NCI-H82 (cell line): ENCODE data around the gene LRFN2.

ENCODE experiments used
- DNase-seq: peaks from one replicate; lab custom pipeline; 2025; lab: John Stamatoyannopoulos, UW

The LRFN2 gene

GRCh38 chr6:40398810-40399477 lies 188.2 kb downstream of the LRFN2 start:
- peak; percentile 67 for DNase-seq

GRCh38 chr6:40398034-40398691 lies 189.0 kb downstream of the LRFN2 start:
- DNase-seq: no peak

DNA sequence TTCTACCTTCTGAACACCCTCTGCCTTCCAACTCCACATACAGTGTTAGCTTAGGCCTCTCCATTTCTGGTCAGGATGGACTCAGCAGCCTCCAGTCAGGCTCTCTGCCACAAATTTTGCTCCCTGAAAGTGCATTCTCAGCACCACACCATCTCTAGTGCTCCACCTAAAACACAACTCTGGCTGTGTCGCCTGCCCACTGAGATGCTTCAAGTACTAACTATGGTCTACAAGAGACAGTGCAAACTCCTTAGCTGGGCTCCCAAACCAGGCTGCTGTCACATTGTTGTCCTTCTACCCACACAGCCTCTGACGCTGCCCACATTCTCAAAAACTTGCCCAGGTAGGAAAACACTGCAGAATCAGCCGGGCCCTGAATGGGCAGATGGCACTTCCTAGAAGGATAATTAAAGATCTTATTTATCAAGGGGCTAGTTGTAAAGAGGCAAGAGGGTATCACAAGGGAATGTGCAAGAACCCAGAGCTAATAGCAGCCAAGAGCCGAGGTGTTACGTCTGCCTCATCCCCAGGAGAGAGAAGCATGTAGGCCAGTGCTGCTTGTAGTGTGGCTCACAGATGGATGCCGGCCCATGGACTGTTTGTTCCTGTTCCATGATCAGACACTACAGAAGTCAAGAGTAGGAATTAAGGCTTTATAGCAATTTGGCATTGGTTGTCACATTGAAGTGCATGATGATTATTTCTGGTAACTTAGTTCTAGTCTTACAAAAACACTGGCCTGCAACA lies 189.7 kb downstream of the LRFN2 start:
- DNase-seq: no peak

- no peak for DNase-seq
Observed at GRCh38 chr6:40395698-40396076, 191.5 kb downstream of the LRFN2 start.

DNA sequence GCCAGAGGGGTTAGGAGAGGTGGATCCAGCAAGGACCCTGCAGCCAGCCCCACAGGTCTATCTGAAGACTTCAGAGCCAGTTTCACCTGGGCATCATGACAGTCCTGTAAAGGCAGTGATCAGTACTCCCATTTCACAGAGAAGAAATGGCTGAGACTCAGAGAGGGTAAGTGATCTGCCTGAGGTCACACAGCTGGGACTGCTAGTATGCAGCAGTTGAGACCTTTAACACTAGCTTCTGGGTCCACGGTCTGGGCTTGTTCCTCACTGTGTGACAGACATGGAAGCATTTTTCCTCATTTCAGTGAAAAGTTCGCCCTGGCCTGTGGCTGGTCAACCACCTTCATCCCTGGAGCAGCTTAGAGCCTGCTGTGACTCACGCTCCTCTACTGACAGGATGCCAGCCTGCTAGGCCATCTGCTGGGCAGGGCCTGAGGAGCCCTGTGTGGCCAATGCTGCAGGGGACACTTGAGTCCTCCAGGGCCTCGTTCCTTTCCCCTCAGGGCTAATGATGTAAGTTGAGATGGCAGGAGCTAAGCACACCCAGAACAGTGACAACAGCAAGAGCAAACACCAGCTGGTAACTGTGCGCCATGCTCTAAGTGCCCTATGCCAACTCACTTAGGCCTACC lies 192.0 kb downstream of the LRFN2 start:
- DNase-seq: no peak

DNA sequence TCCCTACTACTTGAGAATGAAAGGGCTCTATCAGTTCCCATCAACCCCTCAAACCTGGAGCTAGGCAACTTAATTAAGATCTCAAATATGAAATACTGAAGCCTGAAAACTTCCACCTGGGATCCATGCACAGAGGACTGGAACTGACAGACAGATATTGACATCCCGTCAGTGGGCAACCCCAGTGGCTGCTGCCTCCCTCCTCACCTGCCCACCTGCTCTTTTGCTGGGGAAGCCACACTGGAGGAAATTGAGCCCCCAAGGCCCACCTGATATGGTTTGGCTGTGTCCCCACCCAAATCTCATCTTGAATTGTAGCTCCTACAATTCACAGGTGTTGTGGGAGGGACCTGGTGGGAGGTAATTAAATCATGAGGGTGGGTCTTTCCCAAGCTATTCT lies 192.8 kb downstream of the LRFN2 start:
- no peak for DNase-seq

DNA sequence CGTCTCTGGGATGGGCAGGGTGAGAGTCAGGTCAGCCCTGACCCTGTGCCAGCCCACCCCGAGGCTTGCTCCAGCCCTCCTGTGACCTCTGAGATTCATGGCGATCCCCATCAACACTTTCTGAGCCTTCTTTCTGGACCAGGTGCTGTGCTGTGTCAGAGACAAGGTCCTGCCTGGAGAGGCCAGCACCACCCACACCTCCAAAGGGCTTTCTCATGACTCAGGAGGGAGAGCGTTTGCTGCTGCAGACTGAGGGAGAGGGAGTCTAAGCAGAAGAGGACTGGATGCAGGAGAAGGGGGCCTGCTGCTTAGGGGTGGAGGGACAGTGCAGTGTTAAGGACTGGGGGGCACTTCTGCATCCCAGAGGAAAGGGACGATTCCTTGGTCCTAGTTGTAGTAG lies 193.5 kb downstream of the LRFN2 start:
- no peak for DNase-seq

GRCh38 chr6:40392589-40392988 lies 194.6 kb downstream of the LRFN2 start:
- no peak for DNase-seq

DNA sequence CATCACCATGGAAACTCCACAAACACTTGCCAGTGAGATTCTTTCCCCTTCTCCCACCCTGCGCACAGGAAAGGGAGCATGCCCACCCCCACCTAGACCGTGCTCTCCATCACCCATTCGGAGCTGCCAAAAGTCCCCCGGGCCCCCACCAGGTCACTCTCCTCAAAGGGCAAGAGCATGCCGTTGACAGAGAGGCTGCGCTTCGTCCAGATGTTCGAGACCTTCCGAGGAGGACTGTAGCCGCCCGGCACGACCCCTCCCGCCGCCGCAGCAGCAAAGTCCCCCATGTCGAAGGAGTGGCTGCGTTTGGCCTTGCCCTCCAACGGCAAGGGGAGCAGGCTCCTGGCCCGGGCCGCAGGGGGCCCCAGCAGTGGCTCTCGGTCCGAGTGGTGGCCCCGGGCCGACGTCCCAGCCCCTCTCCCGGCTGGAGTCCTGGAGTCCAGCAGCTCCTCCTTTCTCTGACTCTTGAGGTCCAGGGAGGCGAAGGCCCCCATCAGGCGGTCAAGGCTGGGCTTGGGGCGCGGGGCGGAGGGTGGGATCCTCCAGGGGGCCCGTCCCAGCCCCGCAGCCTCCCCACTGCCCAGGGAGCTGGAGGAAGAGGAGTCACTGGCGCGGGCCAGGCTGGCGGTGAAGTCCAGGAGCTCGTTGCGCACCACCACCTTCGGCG lies 195.2 kb downstream of the LRFN2 start:
- no peak for DNase-seq

DNA sequence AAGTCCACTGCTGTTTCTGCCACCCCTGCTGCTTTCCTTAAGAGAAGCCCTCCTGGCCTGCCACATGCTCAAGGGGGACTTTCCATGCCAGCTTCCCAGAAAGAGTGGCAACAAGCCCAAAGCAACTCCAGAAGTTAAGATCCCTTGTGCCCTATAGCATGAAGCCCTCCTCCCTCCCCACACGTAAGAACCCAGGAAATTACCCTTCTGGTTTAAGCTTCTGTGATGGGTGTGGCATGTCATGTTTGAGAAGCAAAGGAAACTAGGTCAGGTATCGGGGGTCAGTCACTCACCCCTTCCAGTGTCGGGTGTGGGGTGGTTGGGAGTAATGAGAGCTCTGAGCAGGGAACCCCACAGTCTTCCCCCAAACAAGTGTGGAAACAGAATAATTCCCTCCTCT lies 196.1 kb downstream of the LRFN2 start:
- DNase-seq: no peak

DNA sequence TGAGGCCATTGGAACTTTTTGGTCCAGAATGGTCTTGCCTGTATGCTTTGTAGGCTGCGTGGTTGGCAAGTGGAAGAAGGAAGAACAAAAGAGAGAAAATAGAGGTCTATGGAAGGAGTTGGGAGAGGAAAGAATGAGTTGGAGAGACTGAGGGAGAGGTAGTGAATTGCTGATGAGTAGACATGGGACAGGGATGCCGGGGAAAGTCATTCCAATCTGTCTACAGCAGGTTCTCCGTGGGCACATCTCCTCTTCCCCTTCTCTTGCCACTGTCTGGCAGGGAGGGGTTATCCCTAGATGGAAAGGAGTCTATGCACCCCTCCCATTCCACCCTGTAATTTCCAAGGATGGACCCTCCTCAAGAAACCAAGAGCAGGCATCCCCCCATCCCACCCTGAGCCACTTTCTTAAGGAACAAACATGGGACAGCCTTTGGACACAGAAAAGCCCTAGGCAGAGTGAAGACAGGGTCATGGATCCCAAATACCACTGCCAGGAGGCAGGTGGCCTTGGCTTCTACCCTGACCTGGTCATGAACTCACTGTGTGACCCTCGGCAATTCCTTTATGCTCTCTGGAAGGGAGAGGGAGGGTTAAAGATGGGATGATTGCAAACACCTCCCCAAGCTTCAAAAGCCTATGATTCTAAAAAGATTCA lies 196.9 kb downstream of the LRFN2 start:
- no peak for DNase-seq

DNA sequence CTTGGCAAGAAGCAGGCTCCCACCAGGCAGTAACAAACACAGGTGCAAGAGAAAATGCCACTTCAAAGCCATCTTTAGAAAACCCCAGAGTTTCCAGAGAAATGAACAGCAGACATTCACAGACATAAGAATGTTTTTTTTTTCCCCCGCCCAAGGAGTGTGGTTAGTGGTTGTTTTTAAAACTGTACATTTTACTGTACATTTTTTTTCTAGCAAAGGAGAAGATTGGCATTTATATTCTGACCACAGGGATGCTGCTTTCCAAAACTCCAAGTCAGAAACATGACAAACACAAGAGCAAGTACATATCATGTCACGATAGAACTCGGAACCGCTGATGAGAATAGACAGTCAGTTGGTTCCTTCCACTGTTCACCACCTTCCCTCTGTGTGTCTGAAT lies 197.9 kb downstream of the LRFN2 start:
- no peak for DNase-seq

- no peak for DNase-seq
Observed at GRCh38 chr6:40387871-40388264, 199.3 kb downstream of the LRFN2 start.

DNA sequence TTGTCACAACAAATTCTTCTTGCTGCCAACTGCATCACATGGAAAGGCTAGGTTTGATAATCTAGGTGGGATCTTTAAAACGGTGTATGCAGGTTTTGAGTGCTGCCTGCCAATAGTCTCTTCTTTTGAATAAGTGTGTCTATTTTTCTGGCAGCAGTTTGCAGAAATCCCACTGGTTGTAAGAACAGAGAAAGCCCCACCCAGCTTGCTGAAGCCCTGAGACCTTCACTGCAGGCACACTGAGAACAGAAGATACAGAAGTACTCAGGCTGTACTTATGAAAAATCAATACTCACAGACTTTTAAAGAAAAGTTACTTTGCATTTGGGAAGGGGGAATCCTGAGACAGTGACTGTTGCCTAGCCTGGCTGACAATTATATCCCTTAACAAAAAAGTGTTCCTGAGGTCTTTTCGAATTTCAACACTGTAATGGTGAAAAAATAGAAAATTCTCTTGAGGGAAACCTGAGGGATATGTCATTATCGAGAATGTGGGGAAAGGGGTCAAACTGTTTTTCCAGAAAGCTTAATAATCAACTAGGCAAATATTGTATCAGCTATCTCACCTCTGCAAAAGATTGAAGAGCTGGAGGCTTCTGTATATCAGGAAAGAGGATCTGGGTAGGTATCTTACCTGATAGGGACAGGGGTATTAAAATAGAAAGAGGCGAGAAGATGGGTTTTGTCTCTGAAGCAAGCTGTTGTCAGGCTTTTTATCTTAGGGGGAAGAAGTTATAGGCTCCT lies 199.9 kb downstream of the LRFN2 start:
- no peak for DNase-seq

DNA sequence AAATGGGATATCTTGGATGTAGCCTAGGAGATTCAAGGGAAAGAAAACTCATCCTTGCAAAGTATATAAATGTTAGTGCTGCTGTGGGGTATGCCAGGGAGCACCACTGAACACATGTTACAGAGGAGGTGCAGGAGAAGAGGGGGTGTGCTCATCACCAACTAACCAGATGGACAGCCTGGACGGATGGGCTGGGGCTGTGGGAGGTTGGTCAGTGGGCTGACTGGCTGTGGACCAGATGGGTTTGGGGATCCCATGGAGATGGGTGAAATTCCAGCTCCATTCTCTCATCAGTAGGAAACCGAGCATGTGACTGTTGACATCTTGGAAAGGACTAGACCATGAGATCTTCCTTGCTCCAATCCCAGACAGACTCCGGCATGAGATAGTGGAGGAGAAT lies 201.0 kb downstream of the LRFN2 start:
- no peak for DNase-seq

DNA sequence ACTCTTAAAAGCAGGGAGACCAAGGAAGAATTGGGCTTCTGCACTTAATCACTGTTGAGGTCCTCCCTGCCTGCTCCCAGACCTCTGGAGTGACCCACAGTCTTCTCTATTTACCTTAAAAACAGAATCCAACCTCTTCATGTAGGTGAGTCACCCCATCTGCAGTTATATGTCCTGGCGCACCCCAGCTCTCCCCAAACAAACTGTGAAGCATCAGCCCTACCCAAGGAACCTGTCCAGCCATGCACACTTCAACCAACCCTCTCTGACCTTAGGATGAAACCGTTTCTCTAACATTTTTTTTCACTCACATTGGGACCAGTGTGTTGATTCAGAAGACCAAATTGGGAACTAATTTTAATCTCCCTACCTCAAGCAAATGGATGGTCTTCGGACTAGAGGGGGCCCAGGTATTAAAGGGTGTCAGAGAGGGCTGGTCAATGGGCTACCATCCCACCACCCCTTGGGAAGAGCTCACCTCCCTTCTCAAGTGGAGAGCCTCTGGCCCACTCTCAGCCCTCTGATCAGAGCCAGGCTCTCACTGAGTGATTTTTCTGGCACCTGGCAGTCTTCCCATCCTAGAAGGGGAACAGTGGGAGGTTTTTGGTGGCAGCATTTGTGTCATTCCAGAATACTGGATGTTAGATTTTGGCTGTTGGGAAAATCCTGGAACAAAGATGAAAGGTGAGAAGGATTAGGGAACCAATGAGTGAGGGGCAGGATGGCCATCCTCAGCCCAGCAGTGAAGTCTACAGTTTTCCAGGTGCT lies 203.6 kb downstream of the LRFN2 start:
- DNase-seq: no peak

- DNase-seq: no peak
Observed at GRCh38 chr6:40380271-40380670, 206.9 kb downstream of the LRFN2 start.

DNA sequence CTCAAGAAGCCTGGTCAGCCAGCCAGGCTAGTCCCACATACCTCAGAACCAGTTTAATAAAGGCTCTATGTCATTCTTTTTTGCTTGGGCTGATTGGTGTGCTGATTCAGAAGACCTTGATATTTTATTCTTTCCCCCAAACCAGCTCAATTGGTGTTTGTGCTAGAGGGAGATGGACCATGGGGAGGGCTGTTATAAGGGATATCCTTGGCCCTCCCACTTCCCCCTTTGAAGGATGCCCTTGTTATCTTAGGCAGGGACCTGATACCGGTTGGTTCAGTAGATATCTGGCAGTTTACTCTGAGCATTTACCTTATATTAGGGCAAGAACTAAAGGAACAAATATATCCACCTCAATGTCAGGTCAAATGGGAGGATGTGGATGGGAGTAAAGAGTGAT lies 207.4 kb downstream of the LRFN2 start:
- no peak for DNase-seq

GRCh38 chr6:40378725-40379074 lies 208.5 kb downstream of the LRFN2 start:
- DNase-seq: no peak

- no peak for DNase-seq
Observed at GRCh38 chr6:40378071-40378724, 209.0 kb downstream of the LRFN2 start.
